Measurements from ENCODE around the gene TRPC6.
"Not testable (repeated sequence)": the region's sequence is repeated elsewhere in the genome, so short reads cannot be mapped to it uniquely, and the experiment has no call there.

TRPC6 gene

GRCh38 chr11:101487775-101488174 lies 96.0 kb downstream of the TRPC6 start:
- H3K4me1 Mint-ChIP-seq (ENCODE audit: low read depth): no peaks in the 10 kb centered on the region
- no peak overlapping the region for H3K4me3 Mint-ChIP-seq
- H3K36me3 Mint-ChIP-seq (ENCODE audit: low read depth): no peaks in the 10 kb centered on the region
- no peak for DNase-seq
- peaks cover 7% of the 10 kb centered on the region for H3K9me3 Mint-ChIP-seq
- H3K27ac Mint-ChIP-seq: no peak overlapping the region
- no peaks in the 10 kb centered on the region for H3K27me3 Mint-ChIP-seq

GRCh38 chr11:101482556-101483124 lies 101.2 kb downstream of the TRPC6 start:
- Mint-ChIP-seq H3K4me1 (ENCODE audit: low read depth) (no peaks in the 10 kb centered on the region), H3K4me3 (no peak overlapping the region), H3K27me3 (no peaks in the 10 kb centered on the region), H3K27ac (no peak overlapping the region), H3K36me3 (ENCODE audit: low read depth) (no peaks in the 10 kb centered on the region), H3K9me3 (peaks cover 2% of the 10 kb centered on the region)
- DNase-seq: no peak

GRCh38 chr11:101478587-101479369 lies 105.0 kb downstream of the TRPC6 start:
- peaks cover 6% of the 10 kb centered on the region for H3K9me3 Mint-ChIP-seq
- H3K27me3 Mint-ChIP-seq: no peaks in the 10 kb centered on the region
- H3K27ac Mint-ChIP-seq: no peak overlapping the region
- DNase-seq: no peak
- no peaks in the 10 kb centered on the region for H3K4me1 Mint-ChIP-seq (ENCODE audit: low read depth)
- no peaks in the 10 kb centered on the region for H3K36me3 Mint-ChIP-seq (ENCODE audit: low read depth)
- H3K4me3 Mint-ChIP-seq: no peak overlapping the region

GRCh38 chr11:101477926-101478325 lies 105.9 kb downstream of the TRPC6 start:
- DNase-seq: no peak
- H3K27ac Mint-ChIP-seq: no peak overlapping the region
- no peaks in the 10 kb centered on the region for H3K4me1 Mint-ChIP-seq (ENCODE audit: low read depth)
- peaks cover 6% of the 10 kb centered on the region for H3K9me3 Mint-ChIP-seq
- no peaks in the 10 kb centered on the region for H3K27me3 Mint-ChIP-seq
- H3K36me3 Mint-ChIP-seq (ENCODE audit: low read depth): no peaks in the 10 kb centered on the region
- no peak overlapping the region for H3K4me3 Mint-ChIP-seq

- Mint-ChIP-seq H3K4me1 (ENCODE audit: low read depth) (no peaks in the 10 kb centered on the region), H3K36me3 (ENCODE audit: low read depth) (no peaks in the 10 kb centered on the region), H3K9me3 (peaks cover 6% of the 10 kb centered on the region), H3K27me3 (no peaks in the 10 kb centered on the region), H3K4me3 (no peak overlapping the region), H3K27ac (no peak overlapping the region)
- DNase-seq: no peak
These were observed 107.6 kb downstream of the TRPC6 start for GRCh38 chr11:101476191-101476590.

GRCh38 chr11:101475699-101476098 lies 108.1 kb downstream of the TRPC6 start:
- Mint-ChIP-seq H3K36me3 (ENCODE audit: low read depth) (no peaks in the 10 kb centered on the region), H3K9me3 (peaks cover 6% of the 10 kb centered on the region), H3K4me3 (no peak overlapping the region), H3K27me3 (no peaks in the 10 kb centered on the region), H3K27ac (no peak overlapping the region), H3K4me1 (ENCODE audit: low read depth) (no peaks in the 10 kb centered on the region)
- no peak for DNase-seq

- Mint-ChIP-seq H3K36me3 (ENCODE audit: low read depth) (no peaks in the 10 kb centered on the region), H3K9me3 (peaks cover 6% of the 10 kb centered on the region), H3K27me3 (no peaks in the 10 kb centered on the region), H3K4me3 (no peak overlapping the region), H3K27ac (no peak overlapping the region), H3K4me1 (ENCODE audit: low read depth) (no peaks in the 10 kb centered on the region)
- no peak for DNase-seq
These were observed 109.1 kb downstream of the TRPC6 start for GRCh38 chr11:101474666-101475065.

GRCh38 chr11:101470881-101471520 lies 112.8 kb downstream of the TRPC6 start:
- no peak for DNase-seq
- no peaks in the 10 kb centered on the region for H3K4me1 Mint-ChIP-seq (ENCODE audit: low read depth)
- no peaks in the 10 kb centered on the region for H3K36me3 Mint-ChIP-seq (ENCODE audit: low read depth)
- H3K9me3 Mint-ChIP-seq: no peaks in the 10 kb centered on the region
- H3K4me3 Mint-ChIP-seq: no peak overlapping the region
- H3K27me3 Mint-ChIP-seq: no peaks in the 10 kb centered on the region
- no peak overlapping the region for H3K27ac Mint-ChIP-seq

- peaks cover under 1% of the 10 kb centered on the region for H3K9me3 Mint-ChIP-seq
- no peaks in the 10 kb centered on the region for H3K27me3 Mint-ChIP-seq
- no peaks in the 10 kb centered on the region for H3K4me1 Mint-ChIP-seq (ENCODE audit: low read depth)
- H3K27ac Mint-ChIP-seq: no peak overlapping the region
- no peak for DNase-seq
- no peak overlapping the region for H3K4me3 Mint-ChIP-seq
- H3K36me3 Mint-ChIP-seq (ENCODE audit: low read depth): no peaks in the 10 kb centered on the region
These were observed 113.4 kb downstream of the TRPC6 start for GRCh38 chr11:101470419-101470818.

GRCh38 chr11:101466352-101466751 lies 117.5 kb downstream of the TRPC6 start:
- H3K9me3 Mint-ChIP-seq: peaks cover 7% of the 10 kb centered on the region
- H3K4me3 Mint-ChIP-seq: no peak overlapping the region
- no peak overlapping the region for H3K27ac Mint-ChIP-seq
- DNase-seq: no peak
- no peaks in the 10 kb centered on the region for H3K27me3 Mint-ChIP-seq
- H3K36me3 Mint-ChIP-seq (ENCODE audit: low read depth): no peaks in the 10 kb centered on the region
- H3K4me1 Mint-ChIP-seq (ENCODE audit: low read depth): no peaks in the 10 kb centered on the region

GRCh38 chr11:101464388-101464787 lies 119.4 kb downstream of the TRPC6 start:
- H3K4me1 Mint-ChIP-seq (ENCODE audit: low read depth); DNase-seq; H3K4me3 Mint-ChIP-seq; H3K27ac Mint-ChIP-seq; H3K36me3 Mint-ChIP-seq (ENCODE audit: low read depth); H3K9me3 Mint-ChIP-seq; H3K27me3 Mint-ChIP-seq: not testable (repeated sequence)

- no peak overlapping the region for H3K4me3 Mint-ChIP-seq
- no peaks in the 10 kb centered on the region for H3K36me3 Mint-ChIP-seq (ENCODE audit: low read depth)
- H3K4me1 Mint-ChIP-seq (ENCODE audit: low read depth): no peaks in the 10 kb centered on the region
- no peak for DNase-seq
- no peak overlapping the region for H3K27ac Mint-ChIP-seq
- peaks cover 4% of the 10 kb centered on the region for H3K9me3 Mint-ChIP-seq
- H3K27me3 Mint-ChIP-seq: no peaks in the 10 kb centered on the region
These were observed 124.8 kb downstream of the TRPC6 start for GRCh38 chr11:101459020-101459419.

- Mint-ChIP-seq H3K27ac (no peak overlapping the region), H3K9me3 (peaks cover 4% of the 10 kb centered on the region), H3K4me3 (no peak overlapping the region), H3K4me1 (ENCODE audit: low read depth) (no peaks in the 10 kb centered on the region), H3K27me3 (no peaks in the 10 kb centered on the region), H3K36me3 (ENCODE audit: low read depth) (no peaks in the 10 kb centered on the region)
- DNase-seq: no peak
These were observed 125.6 kb downstream of the TRPC6 start for GRCh38 chr11:101458161-101458560.

GRCh38 chr11:101456812-101457211 lies 127.0 kb downstream of the TRPC6 start:
- Mint-ChIP-seq H3K27me3 (no peaks in the 10 kb centered on the region), H3K36me3 (ENCODE audit: low read depth) (no peaks in the 10 kb centered on the region), H3K27ac (no peak overlapping the region), H3K4me1 (ENCODE audit: low read depth) (no peaks in the 10 kb centered on the region), H3K9me3 (peaks cover 4% of the 10 kb centered on the region), H3K4me3 (no peak overlapping the region)
- no peak for DNase-seq

- Mint-ChIP-seq H3K27me3 (no peaks in the 10 kb centered on the region), H3K4me1 (ENCODE audit: low read depth) (no peaks in the 10 kb centered on the region), H3K27ac (no peak overlapping the region), H3K36me3 (ENCODE audit: low read depth) (no peaks in the 10 kb centered on the region), H3K9me3 (no peaks in the 10 kb centered on the region), H3K4me3 (no peak overlapping the region)
- no peak for DNase-seq
These were observed 130.1 kb downstream of the TRPC6 start for GRCh38 chr11:101453682-101454081.

All from activated T-cell treated with anti-CD3 and anti-CD28 coated beads, Interleukin-2, amount 50 U/mL, for 24 hours (primary cell).